Endothelial cell (in vitro differentiated cells): ENCODE results near the gene TSHZ3. TPM values are rescaled to one million over a fixed set of nuclear protein-coding genes. Genes with fewer than 3 reads are reported as not detected.

ENCODE experiments used
- DNase-seq: peaks from one replicate; pipeline ENCODE4 v3.0.0; 2021; ENCODE audit warnings: low spot score
- H3K27ac Mint-ChIP-seq: one replicate; pipeline ENCODE4 v1.8.0; 2021; ENCODE audit warnings: mixed read lengths, inconsistent platforms; ENCODE audit not compliant: unreplicated experiment
- H3K27me3 Mint-ChIP-seq: one replicate; pipeline ENCODE4 v1.8.0; 2021; ENCODE audit warnings: mild to moderate bottlenecking, moderate library complexity, mixed read lengths, inconsistent platforms; ENCODE audit not compliant: unreplicated experiment
- H3K36me3 Mint-ChIP-seq: one replicate; pipeline ENCODE4 v1.8.0; 2021; ENCODE audit warnings: mild to moderate bottlenecking, low read depth, mixed read lengths, inconsistent platforms; ENCODE audit not compliant: unreplicated experiment
- H3K4me1 Mint-ChIP-seq: one replicate; pipeline ENCODE4 v1.8.0; 2021; ENCODE audit warnings: mild to moderate bottlenecking, mixed read lengths, inconsistent platforms; ENCODE audit not compliant: unreplicated experiment
- H3K4me3 Mint-ChIP-seq: one replicate; pipeline ENCODE4 v1.8.0; 2021; ENCODE audit warnings: mild to moderate bottlenecking, mixed read lengths, inconsistent platforms; ENCODE audit not compliant: unreplicated experiment
- H3K9me3 Mint-ChIP-seq: one replicate; pipeline ENCODE4 v1.8.0; 2021; ENCODE audit warnings: mixed read lengths, inconsistent platforms; ENCODE audit not compliant: unreplicated experiment
- total RNA-seq: library from RNA; stranded (reverse); fragmentation: NEBNext Ultra II Directional; extraction: Animal tissue kit (Norgen Biotek cat#: 25700); gene quantifications from one replicate; pipeline ENCODE4 v1.2.1, GENCODE V29; 2021; ENCODE audit not compliant: unreplicated experiment
- TF ChIP-seq, protein P1 (sequence below): fragments of 200-600 bp; sonication (generic); IDR thresholded peaks from one replicate; pipeline ENCODE4 v1.5.0; 2021; ENCODE audit warnings: antibody characterized with exemption; ENCODE audit not compliant: unreplicated experiment

The TSHZ3 gene
- total RNA-seq, 1 donor from 2014 or later = 12.3 TPM

DNA sequence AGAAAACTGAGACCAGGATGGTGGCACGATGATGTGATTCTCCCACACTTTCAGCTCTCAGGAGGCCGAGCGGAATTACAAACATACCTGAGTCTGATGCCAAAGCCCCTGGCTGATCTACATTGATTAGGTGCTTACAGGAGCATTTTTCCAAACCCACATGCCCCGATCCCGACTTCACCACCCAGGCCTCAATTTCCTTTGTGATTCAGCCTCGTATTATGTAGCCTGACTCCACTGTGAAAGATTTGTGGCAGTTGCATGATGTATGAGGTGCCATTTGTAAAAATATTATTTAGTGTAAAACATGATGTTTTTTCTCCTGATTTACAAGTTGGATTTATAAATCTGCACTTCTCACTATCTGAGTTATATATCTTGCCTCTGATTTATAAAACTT, 118.0 kb downstream of the TSHZ3 start:
- H3K27me3 Mint-ChIP-seq = no peaks in the 10 kb centered on the region
- no peak overlapping the region for H3K4me3 Mint-ChIP-seq
- TF ChIP-seq, protein P1, sequence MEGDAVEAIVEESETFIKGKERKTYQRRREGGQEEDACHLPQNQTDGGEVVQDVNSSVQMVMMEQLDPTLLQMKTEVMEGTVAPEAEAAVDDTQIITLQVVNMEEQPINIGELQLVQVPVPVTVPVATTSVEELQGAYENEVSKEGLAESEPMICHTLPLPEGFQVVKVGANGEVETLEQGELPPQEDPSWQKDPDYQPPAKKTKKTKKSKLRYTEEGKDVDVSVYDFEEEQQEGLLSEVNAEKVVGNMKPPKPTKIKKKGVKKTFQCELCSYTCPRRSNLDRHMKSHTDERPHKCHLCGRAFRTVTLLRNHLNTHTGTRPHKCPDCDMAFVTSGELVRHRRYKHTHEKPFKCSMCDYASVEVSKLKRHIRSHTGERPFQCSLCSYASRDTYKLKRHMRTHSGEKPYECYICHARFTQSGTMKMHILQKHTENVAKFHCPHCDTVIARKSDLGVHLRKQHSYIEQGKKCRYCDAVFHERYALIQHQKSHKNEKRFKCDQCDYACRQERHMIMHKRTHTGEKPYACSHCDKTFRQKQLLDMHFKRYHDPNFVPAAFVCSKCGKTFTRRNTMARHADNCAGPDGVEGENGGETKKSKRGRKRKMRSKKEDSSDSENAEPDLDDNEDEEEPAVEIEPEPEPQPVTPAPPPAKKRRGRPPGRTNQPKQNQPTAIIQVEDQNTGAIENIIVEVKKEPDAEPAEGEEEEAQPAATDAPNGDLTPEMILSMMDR = no peak
- no peak for DNase-seq
- no peaks in the 10 kb centered on the region for H3K4me1 Mint-ChIP-seq
- H3K27ac Mint-ChIP-seq = no peak overlapping the region
- H3K9me3 Mint-ChIP-seq = no peaks in the 10 kb centered on the region
- no peaks in the 10 kb centered on the region for H3K36me3 Mint-ChIP-seq

DNA sequence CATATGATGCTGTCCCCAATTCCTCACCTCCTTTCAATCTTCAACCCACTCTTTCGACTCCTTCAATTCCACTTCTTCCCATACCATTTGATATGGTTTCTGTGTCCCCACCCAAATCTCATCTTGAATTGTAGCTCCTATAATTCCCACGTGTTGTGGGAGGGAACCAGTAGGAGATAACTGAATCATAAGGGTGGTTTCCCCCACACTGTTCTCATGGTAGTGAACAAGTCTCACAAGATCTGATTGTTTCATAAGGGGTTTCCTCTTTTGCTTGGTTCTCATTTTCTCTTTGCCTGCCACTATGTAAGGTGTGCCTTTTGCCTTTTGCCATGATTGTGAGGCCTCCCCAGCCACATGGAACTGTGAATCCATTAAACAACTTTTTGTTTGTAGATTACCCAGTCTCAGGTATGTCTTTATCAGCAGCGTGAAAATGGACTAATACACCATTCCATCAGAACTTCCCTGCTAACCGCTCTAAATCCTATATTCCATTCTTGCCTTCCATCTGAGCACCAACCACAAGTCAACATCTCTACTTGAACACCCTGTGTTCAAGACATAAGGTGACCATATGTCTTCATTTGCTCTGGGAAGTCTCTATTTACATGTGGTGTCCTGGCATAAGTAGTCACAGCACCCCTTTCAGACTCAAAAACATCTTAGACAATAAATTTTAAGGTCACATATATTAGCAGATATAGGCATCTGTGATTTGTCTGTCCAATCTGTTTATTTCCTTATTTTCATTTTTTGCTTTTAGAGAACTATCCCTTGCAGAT, 122.9 kb downstream of the TSHZ3 start:
- TF ChIP-seq, protein P1 = no peak
- Mint-ChIP-seq H3K27ac (no peak overlapping the region), H3K36me3 (no peaks in the 10 kb centered on the region), H3K9me3 (no peaks in the 10 kb centered on the region), H3K4me1 (no peaks in the 10 kb centered on the region), H3K27me3 (no peaks in the 10 kb centered on the region), H3K4me3 (no peak overlapping the region)
- DNase-seq = no peak
